Frontal cortex (tissue), 4 donors: ENCODE measurements around the gene GALE. TPM values are rescaled to one million over a fixed set of nuclear protein-coding genes. Genes with fewer than 3 reads are reported as not detected.

Source experiments
- DNase-seq, 2 donors: peaks; one replicate each; pipeline ENCODE4 v3.0.0; 2012; ENCODE audit warnings: low spot score in 2 of 2
- FAIRE-seq: peaks from 2 replicates; lab custom pipeline; 2012; peaks lifted over from hg19 to GRCh38; lab: Jason Lieb, UNC
- total RNA-seq: library from RNA; depleted of rRNA; stranded (reverse); fragments of >200 nt; gene quantifications from one replicate; pipeline ENCODE4 v1.2.3, GENCODE V29; 2014
- donor health status: control.
- donor health status: control.
- donor health status: control.

The GALE gene
- total RNA-seq, 1 donor from 2014 or later: 26.1 TPM

- DNase-seq (no peak), FAIRE-seq (no peak)
Observed at GRCh38 chr1:23763041-23763577, 37.4 kb downstream of the GALE start.

DNA sequence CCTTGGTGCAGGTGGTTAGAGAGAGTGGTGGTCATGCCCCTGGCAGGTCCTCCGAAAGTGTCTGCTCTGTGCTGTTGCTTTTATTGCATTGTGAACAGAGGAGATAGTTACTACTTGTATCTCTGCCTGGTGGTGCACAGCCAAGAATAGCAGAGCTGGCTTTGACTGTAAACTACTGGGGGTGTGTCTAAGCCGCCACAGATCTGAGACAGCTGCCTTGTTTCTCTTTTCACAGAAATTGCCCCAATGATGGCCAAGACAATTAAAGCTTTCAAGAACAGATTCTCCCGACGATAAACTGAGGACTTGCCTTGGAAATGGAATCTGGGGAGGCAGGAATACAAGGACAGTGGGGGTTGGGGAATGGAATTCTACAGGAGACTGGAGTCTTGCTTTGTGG is 41.3 kb downstream of the GALE start:
- DNase-seq: no peak

GRCh38 chr1:23757812-23758211 is 42.7 kb downstream of the GALE start:
- no peak for FAIRE-seq
- DNase-seq: no peak

More for the DNA sequence above, 41.3 kb downstream of the GALE start:
- FAIRE-seq: no peak

GRCh38 chr1:23756676-23757075 is 43.9 kb downstream of the GALE start:
- no peak for DNase-seq

DNA sequence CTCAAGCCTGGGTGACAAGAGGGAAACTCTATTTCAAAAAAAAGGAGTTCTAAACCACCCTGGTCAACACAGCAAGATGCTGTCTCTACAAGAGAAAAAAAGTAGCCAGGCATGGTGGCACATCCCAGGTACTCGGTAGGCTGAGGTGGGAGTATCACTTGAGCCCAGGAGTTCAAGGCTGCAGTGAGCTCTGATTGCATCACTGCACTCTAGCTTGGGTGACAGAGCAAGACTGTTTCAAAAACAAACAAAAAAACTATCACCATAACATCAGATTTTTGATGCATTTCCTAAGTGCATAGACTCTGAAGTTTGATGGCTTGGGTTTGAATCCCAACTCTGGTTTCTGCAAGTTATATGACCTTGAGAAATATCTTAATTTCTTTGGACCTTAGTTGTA is 47.6 kb downstream of the GALE start:
- FAIRE-seq (no peak), DNase-seq (no peak)

More at GRCh38 chr1:23756676-23757075, 43.9 kb downstream of the GALE start:
- FAIRE-seq: no peak

- FAIRE-seq (no peak), DNase-seq (no peak)
Observed at GRCh38 chr1:23751815-23752200, 48.7 kb downstream of the GALE start.

GRCh38 chr1:23751050-23751814 is 49.3 kb downstream of the GALE start:
- FAIRE-seq: no peak

DNA sequence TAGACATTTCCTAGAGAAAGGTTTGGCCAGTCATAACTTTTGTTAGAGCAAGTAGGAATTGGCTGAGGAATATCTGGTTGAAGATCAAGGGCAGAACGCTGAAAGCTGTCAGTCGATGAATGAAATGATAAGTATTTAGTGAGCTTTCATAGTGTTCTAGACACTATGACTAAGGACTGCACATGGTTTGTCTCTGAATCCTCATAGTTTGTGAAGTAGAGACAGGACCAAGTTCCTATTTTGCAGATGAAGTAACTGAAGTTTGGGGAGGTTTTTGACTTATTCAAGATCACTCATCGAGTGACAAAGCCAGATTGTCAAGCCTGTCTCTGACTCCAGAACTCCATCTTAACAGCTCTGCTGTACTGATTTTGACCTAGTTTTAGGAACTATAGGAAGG is 52.5 kb downstream of the GALE start:
- DNase-seq (no peak), FAIRE-seq (no peak)

More at GRCh38 chr1:23751050-23751814, 49.3 kb downstream of the GALE start:
- DNase-seq: peak in 1 of 2 donors; percentile 49

Other genes starting within 250 kb of the GALE start
- gene ID3, start 241.3 kb downstream of the GALE start, total RNA-seq: 22.4 TPM
- 1,023 TPM for gene RPL11, start 108.9 kb downstream of the GALE start, total RNA-seq
- 24.5 TPM for gene ELOA, start 57.3 kb downstream of the GALE start, total RNA-seq
- 83.6 TPM for gene PITHD1, start 22.3 kb downstream of the GALE start, total RNA-seq
- gene LYPLA2, start 9.6 kb downstream of the GALE start, total RNA-seq: 27.7 TPM
- 11.8 TPM for gene HMGCL, start 24.7 kb upstream of the GALE start, total RNA-seq
- 21.6 TPM for gene FUCA1, start 67.5 kb upstream of the GALE start, total RNA-seq
- gene CNR2, start 112.6 kb upstream of the GALE start, total RNA-seq: not detected
- gene PNRC2, start 159.1 kb upstream of the GALE start, total RNA-seq: 89.3 TPM
- 106 TPM for gene SRSF10, start 179.6 kb upstream of the GALE start, total RNA-seq